Fibroblast of skin of left quadriceps (primary cell): Measurements from ENCODE around the gene RNF212.
A peak's percentile ranks its signal among the peaks of the same experiment; 100 is the strongest.
"Not testable (repeated sequence)": the region's sequence is repeated elsewhere in the genome, so short reads cannot be mapped to it uniquely, and the experiment has no call there.

Experiments used
- DNase-seq, 2 experiments: peaks; one replicate each; pipeline ENCODE4 v3.0.0-alpha.2; 2013; ENCODE audit warnings: low read depth in 2 of 2

Gene RNF212

GRCh38 chr4:1113311-1114009 lies at the start of gene RNF212:
RNF212 (minus strand) TSS chr4:1113564; CDS start chr4:1113464, 100 bp downstream.
- no peak for DNase-seq

GRCh38 chr4:1160351-1160750 lies 47.0 kb upstream of the RNF212 start:
- no peak for DNase-seq

- DNase-seq = no peak
Observed at GRCh38 chr4:1156069-1156468, 42.7 kb upstream of the RNF212 start.

GRCh38 chr4:1155314-1155713 lies 42.0 kb upstream of the RNF212 start:
- no peak for DNase-seq

- no peak for DNase-seq
Observed at GRCh38 chr4:1154523-1155182, 41.3 kb upstream of the RNF212 start.

GRCh38 chr4:1154126-1154522 lies 40.8 kb upstream of the RNF212 start:
- no peak for DNase-seq

GRCh38 chr4:1153567-1154090 lies 40.3 kb upstream of the RNF212 start:
- no peak for DNase-seq

- no peak for DNase-seq
Observed at GRCh38 chr4:1152290-1152689, 38.9 kb upstream of the RNF212 start.

- DNase-seq = no peak
Observed at GRCh38 chr4:1151541-1151940, 38.2 kb upstream of the RNF212 start.

GRCh38 chr4:1150875-1151274 lies 37.5 kb upstream of the RNF212 start:
- DNase-seq = no peak

GRCh38 chr4:1139860-1140259 lies 26.5 kb upstream of the RNF212 start:
- DNase-seq = no peak

- DNase-seq = no peak
Observed at GRCh38 chr4:1137850-1138249, 24.5 kb upstream of the RNF212 start.

GRCh38 chr4:1137063-1137776 lies 23.9 kb upstream of the RNF212 start:
- no peak for DNase-seq

GRCh38 chr4:1136048-1136447 lies 22.7 kb upstream of the RNF212 start:
- DNase-seq = no peak

GRCh38 chr4:1133033-1133432 lies 19.7 kb upstream of the RNF212 start:
- no peak for DNase-seq

- DNase-seq = peak; percentile 44 to 53
Observed at GRCh38 chr4:1130316-1131186, 17.2 kb upstream of the RNF212 start.

GRCh38 chr4:1126506-1126905 lies 13.1 kb upstream of the RNF212 start:
- no peak for DNase-seq

GRCh38 chr4:1125466-1125865 lies 12.1 kb upstream of the RNF212 start:
- DNase-seq = not testable (repeated sequence)

- DNase-seq = no peak
Observed at GRCh38 chr4:1124818-1125217, 11.5 kb upstream of the RNF212 start.

- DNase-seq = no peak
Observed at GRCh38 chr4:1122505-1122904, 9.1 kb upstream of the RNF212 start.

- DNase-seq = no peak
Observed at GRCh38 chr4:1116838-1117237, 3.5 kb upstream of the RNF212 start.
